ENCODE measurements around the gene WIZ.

- TF ChIP-seq RFX5 (IDR thresholded peaks at IDR 0.05; ENCODE audit: borderline replicate concordance, low read depth, low read length) (no peak), EZH2 (IDR thresholded peaks at IDR 0.05; ENCODE audit: low read depth, low read length, severe bottlenecking) (no peak), POLR2A (IDR thresholded peaks at IDR 0.05; ENCODE audit: control extremely low read depth in 1 of 2, low read depth in 2 of 2, low read length in 2 of 2) (no peak), HDAC6 (IDR thresholded peaks at IDR 0.05; ENCODE audit: low read depth, low read length) (no peak), CTCF (IDR thresholded peaks at IDR 0.05; ENCODE audit: control extremely low read depth in 1 of 3, insufficient read depth in 1 of 3, low read depth in 1 of 3, low read length in 3 of 3) (no peak), ASH2L (IDR thresholded peaks at IDR 0.05; ENCODE audit: low read length) (no peak), GABPA (IDR thresholded peaks at IDR 0.05; ENCODE audit: borderline replicate concordance, insufficient read depth, low read length) (no peak), EGR1 (IDR thresholded peaks at IDR 0.05; ENCODE audit: borderline replicate concordance, low read depth, low read length) (no peak), POLR2AphosphoS5 (IDR thresholded peaks at IDR 0.05; ENCODE audit: low read depth, low read length) (no peak)
- TF ChIP-seq, protein P1, sequence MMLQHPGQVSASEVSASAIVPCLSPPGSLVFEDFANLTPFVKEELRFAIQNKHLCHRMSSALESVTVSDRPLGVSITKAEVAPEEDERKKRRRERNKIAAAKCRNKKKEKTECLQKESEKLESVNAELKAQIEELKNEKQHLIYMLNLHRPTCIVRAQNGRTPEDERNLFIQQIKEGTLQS (IDR thresholded peaks at IDR 0.05; ENCODE audit: insufficient read depth, low read depth, low read length) = no peak
Observed at GRCh38 chr19:15438124-15438496, 11.6 kb downstream of the WIZ start.

All from H1 (cell line).